ENCODE data around the gene ZIC4.

Gene ZIC4

DNA sequence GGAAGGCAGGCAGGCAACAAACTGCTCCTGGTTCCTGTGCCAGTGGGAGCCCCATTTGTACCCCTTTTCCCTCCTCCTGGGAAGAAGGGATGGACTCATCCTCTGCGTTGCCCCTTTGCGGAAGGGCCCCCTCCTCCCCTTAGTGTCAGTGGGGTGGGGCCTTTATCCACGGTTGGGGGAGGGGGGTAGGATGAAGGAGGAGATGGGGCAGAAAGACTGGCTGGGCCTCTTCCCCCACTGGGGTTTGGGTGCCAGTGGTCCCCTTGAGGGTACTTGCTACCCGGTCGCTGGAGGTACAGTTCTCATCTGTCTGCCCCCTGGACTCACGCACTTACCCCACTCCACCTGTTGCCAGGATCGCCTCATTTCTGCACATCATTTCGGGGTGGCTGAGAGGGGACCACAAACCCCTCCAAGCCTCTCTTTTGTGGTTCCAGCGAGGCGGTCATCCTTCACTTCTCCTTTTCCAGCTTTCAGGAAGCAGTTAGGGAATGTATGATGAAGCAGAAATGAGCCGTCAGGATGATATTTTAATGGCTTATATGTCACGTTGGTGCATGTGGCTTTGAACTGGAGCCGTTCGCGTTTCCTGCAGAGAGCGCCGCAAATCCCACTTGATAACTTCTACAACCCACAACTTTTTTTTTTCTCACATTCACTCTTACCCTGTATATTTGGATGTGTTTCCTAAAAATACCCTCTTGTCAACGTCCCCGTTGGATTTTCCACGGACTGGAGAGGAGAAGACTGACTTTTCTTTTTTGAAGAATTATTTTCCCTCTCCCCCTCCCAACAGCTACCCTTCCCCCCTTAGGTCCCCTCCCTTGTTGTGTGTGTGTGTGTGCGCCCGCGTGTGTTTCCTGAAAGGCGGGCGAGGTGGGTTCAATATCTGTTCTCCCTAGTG is at the start of gene ZIC4:
Gene ZIC4 (minus strand): TSS at position 516 of the 904 bp plus-strand sequence. CDS start 3,746 bp downstream, outside the sequence.
- Histone ChIP-seq H3K27ac (no peak within 1 kb of the TSS), H3K9ac (ENCODE audit: insufficient read length) (no peak within 1 kb of the TSS), H3K9me3 (ENCODE audit: low read depth, low read length) (no peaks in the 10 kb centered on the region), H3K4me3 (no peak within 1 kb of the TSS), H3K36me3 (ENCODE audit: insufficient read depth, low read length) (no peaks in the 10 kb centered on the region)
- no peak for TF ChIP-seq FOXP2 (optimal IDR thresholded peaks at IDR 0.05; ENCODE audit: control extremely low read depth, extremely low read length, insufficient read depth)
- no peak for TF ChIP-seq EZH2 (IDR thresholded peaks at IDR 0.05)
- no peak for TF ChIP-seq POLR2AphosphoS5 (IDR thresholded peaks at IDR 0.05; ENCODE audit: borderline replicate concordance, low read depth, low read length)
- DNase-seq (ENCODE audit: low read depth, low spot score) = no peak

DNA sequence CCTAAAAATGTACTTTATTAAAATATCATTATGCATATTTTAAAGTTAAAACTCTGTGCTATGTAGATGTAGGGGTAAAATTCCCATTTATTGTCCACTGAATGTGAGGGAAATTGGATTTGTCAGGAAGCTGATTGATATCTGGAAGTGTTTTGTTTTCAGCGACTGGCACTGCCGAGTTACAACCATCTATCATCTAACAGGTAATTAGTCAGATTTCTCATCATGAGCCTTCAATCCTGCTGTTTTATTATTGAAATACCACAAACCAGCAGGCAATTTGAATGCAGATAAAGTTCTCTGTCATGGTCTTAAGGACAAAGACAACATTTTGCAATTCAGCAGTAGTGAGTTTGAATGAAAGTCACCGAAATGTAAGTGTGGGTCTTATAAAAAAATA is 43.3 kb upstream of the ZIC4 start:
- TF ChIP-seq POLR2AphosphoS5 (IDR thresholded peaks at IDR 0.05; ENCODE audit: borderline replicate concordance, low read depth, low read length) = no peak
- TF ChIP-seq FOXP2 (optimal IDR thresholded peaks at IDR 0.05; ENCODE audit: control extremely low read depth, extremely low read length, insufficient read depth) = no peak
- TF ChIP-seq EZH2 (IDR thresholded peaks at IDR 0.05) = no peak
- H3K36me3 ChIP-seq (ENCODE audit: insufficient read depth, low read length) = no peaks in the 10 kb centered on the region
- no peaks in the 10 kb centered on the region for H3K9me3 ChIP-seq (ENCODE audit: low read depth, low read length)
- H3K27ac ChIP-seq = no peak overlapping the region
- no peak for DNase-seq (ENCODE audit: low read depth, low spot score)
- H3K9ac ChIP-seq (ENCODE audit: insufficient read length) = no peak overlapping the region
- H3K4me3 ChIP-seq = no peak overlapping the region

DNA sequence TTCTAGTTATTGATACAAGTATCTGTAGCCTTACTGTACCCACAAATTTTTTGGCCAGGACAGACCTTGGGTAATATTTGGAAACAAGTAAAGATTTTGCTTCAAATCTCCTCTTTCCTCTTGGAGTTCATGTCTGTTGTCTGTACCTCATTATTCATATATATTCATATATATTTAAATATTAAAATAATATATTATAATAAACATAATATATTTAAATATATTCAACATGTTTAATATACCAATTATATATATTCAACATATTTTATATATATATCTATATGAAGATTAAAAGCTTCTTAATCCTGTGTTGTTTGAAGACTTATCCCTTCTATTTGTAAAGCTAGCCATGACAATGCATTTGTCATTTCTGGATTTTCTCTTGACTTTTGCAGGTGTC is 40.9 kb upstream of the ZIC4 start:
- no peaks in the 10 kb centered on the region for H3K9me3 ChIP-seq (ENCODE audit: low read depth, low read length)
- no peak overlapping the region for H3K4me3 ChIP-seq
- H3K9ac ChIP-seq (ENCODE audit: insufficient read length) = no peak overlapping the region
- no peak for TF ChIP-seq EZH2 (IDR thresholded peaks at IDR 0.05)
- no peak for TF ChIP-seq FOXP2 (optimal IDR thresholded peaks at IDR 0.05; ENCODE audit: control extremely low read depth, extremely low read length, insufficient read depth)
- no peak for TF ChIP-seq POLR2AphosphoS5 (IDR thresholded peaks at IDR 0.05; ENCODE audit: borderline replicate concordance, low read depth, low read length)
- no peak for DNase-seq (ENCODE audit: low read depth, low spot score)
- no peaks in the 10 kb centered on the region for H3K36me3 ChIP-seq (ENCODE audit: insufficient read depth, low read length)
- H3K27ac ChIP-seq = no peak overlapping the region

DNA sequence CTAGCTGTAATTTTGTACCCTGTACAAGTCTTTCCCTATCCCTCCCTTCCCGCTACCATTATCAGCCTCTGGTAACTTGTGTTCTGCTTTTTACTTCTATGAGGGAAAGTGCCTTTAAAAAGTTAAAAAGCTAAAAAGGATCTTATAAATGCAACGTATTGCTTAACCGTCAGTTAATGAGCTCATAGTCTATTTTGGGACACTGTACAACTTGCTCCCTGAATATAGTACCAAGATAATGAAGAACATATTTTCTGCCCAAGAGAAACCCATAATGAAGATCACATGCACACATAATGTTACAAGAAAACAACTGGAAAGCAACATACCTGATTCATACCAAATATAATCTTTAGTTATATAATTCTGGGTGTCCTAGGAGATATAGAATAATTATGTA is 25.4 kb upstream of the ZIC4 start:
- no peak for TF ChIP-seq FOXP2 (optimal IDR thresholded peaks at IDR 0.05; ENCODE audit: control extremely low read depth, extremely low read length, insufficient read depth)
- TF ChIP-seq EZH2 (IDR thresholded peaks at IDR 0.05) = no peak
- TF ChIP-seq POLR2AphosphoS5 (IDR thresholded peaks at IDR 0.05; ENCODE audit: borderline replicate concordance, low read depth, low read length) = no peak
- H3K4me3 ChIP-seq = no peak overlapping the region
- peak; percentile 24 for DNase-seq (ENCODE audit: low read depth, low spot score)
- H3K27ac ChIP-seq = no peak overlapping the region
- no peak overlapping the region for H3K9ac ChIP-seq (ENCODE audit: insufficient read length)
- H3K36me3 ChIP-seq (ENCODE audit: insufficient read depth, low read length) = no peaks in the 10 kb centered on the region
- H3K9me3 ChIP-seq (ENCODE audit: low read depth, low read length) = no peaks in the 10 kb centered on the region

DNA sequence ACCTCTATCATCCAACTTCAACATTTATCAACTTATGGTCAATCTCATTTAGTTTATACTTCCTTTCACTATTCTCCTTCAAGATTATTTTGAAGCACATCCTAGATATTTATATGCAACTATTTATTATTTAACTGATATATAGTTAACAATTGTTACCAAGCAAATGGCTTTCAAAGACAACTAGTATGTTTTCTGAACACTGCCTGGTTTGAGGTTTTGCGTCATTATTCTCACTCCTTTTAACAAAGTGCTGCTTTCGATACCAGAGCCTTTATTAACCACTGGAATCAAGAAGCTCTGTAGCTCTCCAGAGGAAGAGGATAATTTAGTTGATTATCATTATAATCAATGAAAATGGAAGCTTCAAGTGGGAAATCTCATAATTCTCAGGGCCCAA is 22.4 kb upstream of the ZIC4 start:
- Histone ChIP-seq H3K9me3 (ENCODE audit: low read depth, low read length) (no peaks in the 10 kb centered on the region), H3K4me3 (no peak overlapping the region), H3K9ac (ENCODE audit: insufficient read length) (no peak overlapping the region), H3K36me3 (ENCODE audit: insufficient read depth, low read length) (no peaks in the 10 kb centered on the region), H3K27ac (no peak overlapping the region)
- no peak for TF ChIP-seq POLR2AphosphoS5 (IDR thresholded peaks at IDR 0.05; ENCODE audit: borderline replicate concordance, low read depth, low read length)
- no peak for DNase-seq (ENCODE audit: low read depth, low spot score)

DNA sequence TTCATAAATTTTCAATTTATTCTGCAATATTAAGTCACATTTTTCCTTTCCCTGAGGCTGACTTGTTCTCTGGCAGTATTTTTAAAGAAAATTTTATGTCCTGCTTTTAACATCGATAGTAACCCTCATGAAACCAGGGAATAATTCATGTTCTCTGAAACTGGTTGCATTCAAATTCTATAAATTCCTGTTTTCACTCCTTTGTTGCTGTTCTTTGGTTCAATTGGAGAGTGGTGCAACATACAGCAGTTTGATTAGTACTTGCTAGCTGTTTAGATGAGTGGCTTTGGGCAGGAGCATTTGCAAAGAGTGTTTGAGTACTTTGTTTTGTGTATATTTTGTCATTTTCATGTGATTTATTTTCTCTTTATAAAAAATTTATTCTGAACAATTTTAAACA is 22.0 kb upstream of the ZIC4 start:
- Histone ChIP-seq H3K27ac (no peak overlapping the region), H3K36me3 (ENCODE audit: insufficient read depth, low read length) (no peaks in the 10 kb centered on the region), H3K9ac (ENCODE audit: insufficient read length) (no peak overlapping the region), H3K9me3 (ENCODE audit: low read depth, low read length) (no peaks in the 10 kb centered on the region), H3K4me3 (no peak overlapping the region)
- DNase-seq (ENCODE audit: low read depth, low spot score) = no peak
- TF ChIP-seq FOXP2 (optimal IDR thresholded peaks at IDR 0.05; ENCODE audit: control extremely low read depth, extremely low read length, insufficient read depth) = no peak
- TF ChIP-seq POLR2AphosphoS5 (IDR thresholded peaks at IDR 0.05; ENCODE audit: borderline replicate concordance, low read depth, low read length) = no peak
- TF ChIP-seq EZH2 (IDR thresholded peaks at IDR 0.05) = no peak

DNA sequence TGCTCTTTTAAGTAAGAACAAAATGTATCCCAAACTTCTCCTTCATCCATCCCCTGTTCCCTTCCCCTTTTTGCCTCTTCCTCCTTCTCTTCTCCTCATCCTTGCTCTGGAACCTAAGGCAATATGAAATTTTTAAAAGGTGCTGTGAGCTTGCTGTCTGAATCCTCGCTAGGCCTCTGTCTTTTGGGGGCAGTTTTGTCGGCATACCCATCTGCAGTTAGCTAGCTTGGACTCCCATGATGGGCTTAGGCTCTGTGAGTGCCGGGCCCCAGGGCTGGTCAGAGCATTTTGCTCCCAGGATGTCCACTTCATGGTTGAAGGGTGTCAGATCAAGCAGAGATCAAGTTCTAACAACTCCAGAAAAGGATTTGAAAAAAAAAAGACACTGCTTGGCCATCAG is 21.4 kb upstream of the ZIC4 start:
- H3K9ac ChIP-seq (ENCODE audit: insufficient read length) = no peak overlapping the region
- H3K36me3 ChIP-seq (ENCODE audit: insufficient read depth, low read length) = no peaks in the 10 kb centered on the region
- no peak overlapping the region for H3K4me3 ChIP-seq
- TF ChIP-seq EZH2 (IDR thresholded peaks at IDR 0.05) (no peak), POLR2AphosphoS5 (IDR thresholded peaks at IDR 0.05; ENCODE audit: borderline replicate concordance, low read depth, low read length) (no peak), FOXP2 (optimal IDR thresholded peaks at IDR 0.05; ENCODE audit: control extremely low read depth, extremely low read length, insufficient read depth) (no peak)
- H3K9me3 ChIP-seq (ENCODE audit: low read depth, low read length) = no peaks in the 10 kb centered on the region
- H3K27ac ChIP-seq = no peak overlapping the region
- no peak for DNase-seq (ENCODE audit: low read depth, low spot score)

DNA sequence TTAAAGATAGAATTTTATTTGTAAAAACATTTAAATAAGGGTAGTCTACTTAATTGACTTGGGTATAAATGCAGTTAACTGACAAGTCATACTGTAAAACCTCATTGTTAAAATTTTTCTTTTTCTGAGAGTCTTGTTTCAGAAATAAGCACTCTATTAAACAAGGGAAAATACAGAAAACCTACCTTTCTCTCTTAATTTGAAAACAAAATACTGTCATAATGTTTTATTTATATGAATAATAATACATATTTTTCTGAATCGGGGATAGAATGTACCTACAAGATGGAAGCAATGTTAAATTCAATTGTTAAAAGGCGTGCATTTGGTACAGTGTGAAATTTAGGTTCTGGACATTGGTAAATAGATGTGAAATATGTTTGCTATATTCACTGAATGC is 20.6 kb upstream of the ZIC4 start:
- H3K9ac ChIP-seq (ENCODE audit: insufficient read length) = no peak overlapping the region
- H3K9me3 ChIP-seq (ENCODE audit: low read depth, low read length) = no peaks in the 10 kb centered on the region
- H3K4me3 ChIP-seq = no peak overlapping the region
- no peak overlapping the region for H3K27ac ChIP-seq
- DNase-seq (ENCODE audit: low read depth, low spot score) = no peak
- H3K36me3 ChIP-seq (ENCODE audit: insufficient read depth, low read length) = no peaks in the 10 kb centered on the region
- TF ChIP-seq FOXP2 (optimal IDR thresholded peaks at IDR 0.05; ENCODE audit: control extremely low read depth, extremely low read length, insufficient read depth) = no peak
- no peak for TF ChIP-seq EZH2 (IDR thresholded peaks at IDR 0.05)
- no peak for TF ChIP-seq POLR2AphosphoS5 (IDR thresholded peaks at IDR 0.05; ENCODE audit: borderline replicate concordance, low read depth, low read length)

Measured in SK-N-MC (cell line).